K562 (cell line): Measurements from ENCODE around the gene HMGA1.

ENCODE experiments used
- CREB1 ChIP-seq, 2 experiments: sonication (generic) in 1 of 2; formaldehyde crosslinking in 1 of 2; IDR thresholded peaks; 2 replicates each; pipeline versions ENCODE4 v1.6.1 to v1.8.0; 2012 to 2022; ENCODE audit warnings: inconsistent platforms in 1 of 2, mild to moderate bottlenecking in 1 of 2, missing genetic modification reagents in 1 of 2, moderate library complexity in 1 of 2
- CREM ChIP-seq: IDR thresholded peaks from 2 replicates; pipeline ENCODE4 v1.6.1; 2014; ENCODE audit warnings: antibody characterized with exemption, low read depth
- EZH2 ChIP-seq: IDR thresholded peaks from 2 replicates; pipeline ENCODE4 v1.6.1; 2012; ENCODE audit warnings: low read depth, mild to moderate bottlenecking, inconsistent platforms, low read length, borderline replicate concordance
- MCM7 ChIP-seq, 2 experiments: fragments of 450-650 bp; IDR thresholded peaks; 2 replicates each; pipeline ENCODE4 v1.6.1; 2016 to 2018
- MYNN ChIP-seq, 2 experiments: sonication (generic); formaldehyde crosslinking in 1 of 2; IDR thresholded peaks; 2 replicates each; pipeline versions ENCODE4 v1.5.0 to v1.6.1; 2016 to 2020; ENCODE audit warnings: antibody characterized with exemption in 1 of 2, missing genetic modification reagents in 1 of 2
- PHF20 ChIP-seq: fragments of 450-650 bp; IDR thresholded peaks from 2 replicates; pipeline ENCODE4 v1.6.1; 2018; ENCODE audit not compliant: partially characterized antibody
- PML ChIP-seq: IDR thresholded peaks from 2 replicates; pipeline ENCODE4 v1.6.1; 2012; ENCODE audit warnings: low read length, inconsistent platforms
- YY1 ChIP-seq, 3 experiments: IDR thresholded peaks; 2 replicates each; pipeline ENCODE4 v1.6.1; 2011; ENCODE audit warnings: low read length in 2 of 3, mild to moderate bottlenecking in 2 of 3, moderate library complexity in 2 of 3, borderline replicate concordance in 1 of 3, control low read depth in 1 of 3, low read depth in 1 of 3; ENCODE audit not compliant: insufficient read depth in 3 of 3, insufficient replicate concordance in 2 of 3, control insufficient read depth in 1 of 3, insufficient read length in 1 of 3; ENCODE audit errors: extremely low read depth in 1 of 3
- TF ChIP-seq, protein P1 (sequence below), 3 experiments: IDR thresholded peaks in 2 of 3; conservative IDR thresholded peaks in 1 of 3; 2 replicates each; pipeline ENCODE4 v1.5.1; 2011 to 2012; ENCODE audit warnings: low read length in 3 of 3, mild to moderate bottlenecking in 3 of 3, control low read depth in 2 of 3, improper control_type of control experiment in 1 of 3, inconsistent platforms in 1 of 3, low read depth in 1 of 3, mixed read lengths in 1 of 3, moderate library complexity in 1 of 3; ENCODE audit not compliant: insufficient read depth in 2 of 3
- TF ChIP-seq, protein P2 (sequence below): sonication (generic); formaldehyde crosslinking; IDR thresholded peaks from 2 replicates; pipeline ENCODE4 v1.8.1; 2023; ENCODE audit warnings: mild to moderate bottlenecking, missing genetic modification reagents, moderate library complexity
- TF ChIP-seq, protein P3 (sequence below): sonication (generic); formaldehyde crosslinking; IDR thresholded peaks from 2 replicates; pipeline ENCODE4 v1.8.0; 2022; ENCODE audit warnings: mild to moderate bottlenecking, low read depth, missing genetic modification reagents

DNA sequence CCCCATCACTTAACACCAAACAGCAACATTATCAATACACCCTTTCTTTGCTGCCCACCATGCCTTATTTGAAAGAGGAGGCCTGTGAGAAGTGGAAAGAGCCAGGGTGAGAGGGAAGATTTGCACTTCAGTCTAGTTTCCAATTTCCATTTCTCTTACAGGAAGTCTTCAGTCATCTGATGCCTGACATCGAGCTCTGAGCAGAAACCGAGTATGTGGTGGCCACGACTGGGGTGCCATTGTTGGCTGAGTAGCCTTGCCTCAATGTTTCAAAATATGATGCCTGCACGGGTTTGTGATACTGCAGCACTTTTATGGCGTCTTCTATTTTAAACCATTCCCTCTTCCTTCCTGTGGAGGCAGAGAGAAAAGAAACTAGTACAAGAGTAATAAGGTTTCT is 51.9 kb downstream of the HMGA1 start:
- no peak for TF ChIP-seq MYNN (IDR thresholded peaks at IDR 0.05)
- no peak for TF ChIP-seq MYNN (CRISPR knock-in tag; IDR thresholded peaks at IDR 0.05)
- TF ChIP-seq, protein P1, sequence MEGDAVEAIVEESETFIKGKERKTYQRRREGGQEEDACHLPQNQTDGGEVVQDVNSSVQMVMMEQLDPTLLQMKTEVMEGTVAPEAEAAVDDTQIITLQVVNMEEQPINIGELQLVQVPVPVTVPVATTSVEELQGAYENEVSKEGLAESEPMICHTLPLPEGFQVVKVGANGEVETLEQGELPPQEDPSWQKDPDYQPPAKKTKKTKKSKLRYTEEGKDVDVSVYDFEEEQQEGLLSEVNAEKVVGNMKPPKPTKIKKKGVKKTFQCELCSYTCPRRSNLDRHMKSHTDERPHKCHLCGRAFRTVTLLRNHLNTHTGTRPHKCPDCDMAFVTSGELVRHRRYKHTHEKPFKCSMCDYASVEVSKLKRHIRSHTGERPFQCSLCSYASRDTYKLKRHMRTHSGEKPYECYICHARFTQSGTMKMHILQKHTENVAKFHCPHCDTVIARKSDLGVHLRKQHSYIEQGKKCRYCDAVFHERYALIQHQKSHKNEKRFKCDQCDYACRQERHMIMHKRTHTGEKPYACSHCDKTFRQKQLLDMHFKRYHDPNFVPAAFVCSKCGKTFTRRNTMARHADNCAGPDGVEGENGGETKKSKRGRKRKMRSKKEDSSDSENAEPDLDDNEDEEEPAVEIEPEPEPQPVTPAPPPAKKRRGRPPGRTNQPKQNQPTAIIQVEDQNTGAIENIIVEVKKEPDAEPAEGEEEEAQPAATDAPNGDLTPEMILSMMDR (IDR thresholded peaks at IDR 0.05 in 2 of 3, conservative IDR thresholded peaks at IDR 0.05 in 1 of 3; ENCODE audit: insufficient read depth in 2 of 3, low read depth in 1 of 3, low read length in 3 of 3): no peak
- no peak for TF ChIP-seq PHF20
- TF ChIP-seq, protein P2, sequence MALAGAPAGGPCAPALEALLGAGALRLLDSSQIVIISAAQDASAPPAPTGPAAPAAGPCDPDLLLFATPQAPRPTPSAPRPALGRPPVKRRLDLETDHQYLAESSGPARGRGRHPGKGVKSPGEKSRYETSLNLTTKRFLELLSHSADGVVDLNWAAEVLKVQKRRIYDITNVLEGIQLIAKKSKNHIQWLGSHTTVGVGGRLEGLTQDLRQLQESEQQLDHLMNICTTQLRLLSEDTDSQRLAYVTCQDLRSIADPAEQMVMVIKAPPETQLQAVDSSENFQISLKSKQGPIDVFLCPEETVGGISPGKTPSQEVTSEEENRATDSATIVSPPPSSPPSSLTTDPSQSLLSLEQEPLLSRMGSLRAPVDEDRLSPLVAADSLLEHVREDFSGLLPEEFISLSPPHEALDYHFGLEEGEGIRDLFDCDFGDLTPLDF: no peak
- no peak for TF ChIP-seq CREM
- TF ChIP-seq, protein P3, sequence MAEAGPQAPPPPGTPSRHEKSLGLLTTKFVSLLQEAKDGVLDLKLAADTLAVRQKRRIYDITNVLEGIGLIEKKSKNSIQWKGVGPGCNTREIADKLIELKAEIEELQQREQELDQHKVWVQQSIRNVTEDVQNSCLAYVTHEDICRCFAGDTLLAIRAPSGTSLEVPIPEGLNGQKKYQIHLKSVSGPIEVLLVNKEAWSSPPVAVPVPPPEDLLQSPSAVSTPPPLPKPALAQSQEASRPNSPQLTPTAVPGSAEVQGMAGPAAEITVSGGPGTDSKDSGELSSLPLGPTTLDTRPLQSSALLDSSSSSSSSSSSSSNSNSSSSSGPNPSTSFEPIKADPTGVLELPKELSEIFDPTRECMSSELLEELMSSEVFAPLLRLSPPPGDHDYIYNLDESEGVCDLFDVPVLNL (CRISPR knock-in tag): no peak
- TF ChIP-seq EZH2: no peak
- no peak for TF ChIP-seq PML
- TF ChIP-seq CREB1 (IDR thresholded peaks at IDR 0.05): no peak
- no peak for TF ChIP-seq CREB1 (CRISPR knock-in tag; IDR thresholded peaks at IDR 0.05)
- no peak for TF ChIP-seq MCM7 (IDR thresholded peaks at IDR 0.05)
- no peak for TF ChIP-seq YY1 (IDR thresholded peaks at IDR 0.05; ENCODE audit: borderline replicate concordance in 1 of 3, control insufficient read depth in 1 of 3, extremely low read depth in 1 of 3, insufficient read depth in 3 of 3, insufficient read length in 1 of 3, insufficient replicate concordance in 2 of 3, low read depth in 1 of 3, low read length in 2 of 3)
